Skeletal muscle satellite cell (primary cell): ENCODE measurements around the gene ERBB2.
A peak's percentile ranks its signal among the peaks of the same experiment; 100 is the strongest.

Source experiments
- H3K27me3 ChIP-seq: 2 replicates; pipeline ENCODE4 v1.7.0; 2013; ENCODE audit warnings: low read length; ENCODE audit not compliant: control insufficient read depth, insufficient read depth
- H3K36me3 ChIP-seq: 2 replicates; pipeline ENCODE4 v1.7.0; 2013; ENCODE audit warnings: mild to moderate bottlenecking, control low read depth, low read length; ENCODE audit not compliant: insufficient read depth
- H3K4me1 ChIP-seq: 2 replicates; pipeline ENCODE4 v1.7.0; 2013; ENCODE audit warnings: low read length; ENCODE audit not compliant: control insufficient read depth, insufficient read depth
- H3K4me2 ChIP-seq: 2 replicates; pipeline ENCODE4 v1.7.0; 2013; ENCODE audit warnings: mild to moderate bottlenecking, low read length
- H3K4me3 ChIP-seq: 2 replicates; pipeline ENCODE4 v1.7.0; 2013; ENCODE audit warnings: low read length
- H3K9ac ChIP-seq: 2 replicates; pipeline ENCODE4 v1.7.0; 2013; ENCODE audit warnings: mild to moderate bottlenecking, low read depth, low read length, moderate library complexity
- H3K9me3 ChIP-seq: replicated peaks from 2 replicates; pipeline ENCODE4 v1.7.0; 2013; ENCODE audit warnings: mild to moderate bottlenecking, control low read depth, low read length

The ERBB2 gene

GRCh38 chr17:39660397-39661385 lies 39.2 kb upstream of the ERBB2 start:
- H3K4me2 ChIP-seq, result no peak overlapping the region
- H3K9me3 ChIP-seq, result no peaks in the 10 kb centered on the region
- no peak overlapping the region for H3K9ac ChIP-seq
- H3K27me3 ChIP-seq, result peaks cover 4% of the 10 kb centered on the region
- peaks cover 30% of the 10 kb centered on the region for H3K36me3 ChIP-seq
- H3K4me3 ChIP-seq, result no peak overlapping the region
- H3K4me1 ChIP-seq, result peaks cover 6% of the 10 kb centered on the region

- peaks cover 30% of the 10 kb centered on the region for H3K36me3 ChIP-seq
- no peaks in the 10 kb centered on the region for H3K9me3 ChIP-seq
- H3K4me3 ChIP-seq, result no peak overlapping the region
- no peak overlapping the region for H3K4me2 ChIP-seq
- H3K9ac ChIP-seq, result no peak overlapping the region
- H3K27me3 ChIP-seq, result peaks cover 15% of the 10 kb centered on the region
- H3K4me1 ChIP-seq, result peaks cover 14% of the 10 kb centered on the region
These were observed 37.9 kb upstream of the ERBB2 start for GRCh38 chr17:39661744-39662541.

- Histone ChIP-seq H3K27me3 (peaks cover 23% of the 10 kb centered on the region), H3K4me3 (no peak overlapping the region), H3K9ac (no peak overlapping the region), H3K4me1 (peaks cover 20% of the 10 kb centered on the region), H3K4me2 (no peak overlapping the region), H3K36me3 (peaks cover 27% of the 10 kb centered on the region), H3K9me3 (no peaks in the 10 kb centered on the region)
These were observed 37.1 kb upstream of the ERBB2 start for GRCh38 chr17:39662551-39663339.

- H3K9ac ChIP-seq, result no peak overlapping the region
- H3K4me2 ChIP-seq, result no peak overlapping the region
- no peaks in the 10 kb centered on the region for H3K9me3 ChIP-seq
- peaks cover 24% of the 10 kb centered on the region for H3K27me3 ChIP-seq
- peaks cover 22% of the 10 kb centered on the region for H3K4me1 ChIP-seq
- H3K4me3 ChIP-seq, result no peak overlapping the region
- peaks cover 22% of the 10 kb centered on the region for H3K36me3 ChIP-seq
These were observed 36.5 kb upstream of the ERBB2 start for GRCh38 chr17:39663340-39663687.

GRCh38 chr17:39663688-39664580 lies 35.9 kb upstream of the ERBB2 start:
- H3K9me3 ChIP-seq, result no peaks in the 10 kb centered on the region
- H3K27me3 ChIP-seq, result peaks cover 29% of the 10 kb centered on the region
- H3K9ac ChIP-seq, result no peak overlapping the region
- no peak overlapping the region for H3K4me3 ChIP-seq
- H3K4me2 ChIP-seq, result no peak overlapping the region
- peaks cover 26% of the 10 kb centered on the region for H3K4me1 ChIP-seq
- H3K36me3 ChIP-seq, result peaks cover 21% of the 10 kb centered on the region

GRCh38 chr17:39664581-39665561 lies 35.0 kb upstream of the ERBB2 start, which contains the start of gene TCAP:
Gene TCAP (plus strand): TSS chr17:39665349. CDS start chr17:39665360, 11 bp downstream.
- Histone ChIP-seq H3K4me1 (peaks cover 26% of the 10 kb centered on the region), H3K4me3 (no peak within 1 kb of the TSS), H3K27me3 (peaks cover 37% of the 10 kb centered on the region)

GRCh38 chr17:39665642-39666224 lies 34.1 kb upstream of the ERBB2 start:
- Histone ChIP-seq H3K4me1 (peaks cover 26% of the 10 kb centered on the region), H3K4me2 (no peak overlapping the region), H3K36me3 (peaks cover 14% of the 10 kb centered on the region), H3K27me3 (peaks cover 46% of the 10 kb centered on the region), H3K4me3 (no peak overlapping the region), H3K9ac (no peak overlapping the region), H3K9me3 (no peaks in the 10 kb centered on the region)

More at GRCh38 chr17:39664581-39665561, 35.0 kb upstream of the ERBB2 start, which contains the start of gene TCAP:
- Histone ChIP-seq H3K9me3 (no peaks in the 10 kb centered on the region), H3K36me3 (peaks cover 21% of the 10 kb centered on the region), H3K9ac (no peak within 1 kb of the TSS), H3K4me2 (no peak within 1 kb of the TSS)

GRCh38 chr17:39666231-39666600 lies 33.6 kb upstream of the ERBB2 start:
- Histone ChIP-seq H3K9ac (no peak overlapping the region), H3K36me3 (peaks cover 9% of the 10 kb centered on the region), H3K4me3 (no peak overlapping the region), H3K4me1 (peaks cover 26% of the 10 kb centered on the region), H3K27me3 (peaks cover 50% of the 10 kb centered on the region), H3K9me3 (no peaks in the 10 kb centered on the region), H3K4me2 (no peak overlapping the region)

GRCh38 chr17:39666601-39667261 lies 33.1 kb upstream of the ERBB2 start:
- Histone ChIP-seq H3K9me3 (no peaks in the 10 kb centered on the region), H3K9ac (no peak overlapping the region), H3K4me2 (peak overlapping the region; percentile 28), H3K4me3 (no peak overlapping the region), H3K36me3 (peaks cover 5% of the 10 kb centered on the region), H3K4me1 (peaks cover 26% of the 10 kb centered on the region), H3K27me3 (peaks cover 56% of the 10 kb centered on the region)
